Immature natural killer cell (primary cell): ENCODE measurements around the gene ZBTB7A. TPM values are rescaled to one million over a fixed set of nuclear protein-coding genes. Genes with fewer than 3 reads are reported as not detected.
A peak's percentile ranks its signal among the peaks of the same experiment; 100 is the strongest.

Source experiments
- DNase-seq, 3 donors: peaks; one replicate each; pipeline ENCODE4 v3.0.0; 2022; ENCODE audit warnings: mixed read lengths in 1 of 3
- H3K27ac Mint-ChIP-seq, 6 donors: one replicate each; pipeline ENCODE4 v1.8.0; 2020; ENCODE audit warnings: mixed read lengths in 6 of 6, mild to moderate bottlenecking in 5 of 6, inconsistent platforms in 4 of 6, moderate library complexity in 3 of 6
- H3K27me3 Mint-ChIP-seq, 3 donors: one replicate each; pipeline ENCODE4 v1.8.0; 2020 to 2021; ENCODE audit warnings: low read depth in 3 of 3, mild to moderate bottlenecking in 3 of 3, mixed read lengths in 3 of 3, moderate library complexity in 3 of 3, inconsistent platforms in 1 of 3
- H3K36me3 Mint-ChIP-seq, 3 donors: one replicate each; pipeline ENCODE4 v1.8.0; 2020; ENCODE audit warnings: mixed read lengths in 3 of 3, inconsistent platforms in 2 of 3, mild to moderate bottlenecking in 2 of 3
- H3K4me1 Mint-ChIP-seq, 2 donors: one replicate each; pipeline ENCODE4 v1.8.0; 2020; ENCODE audit warnings: inconsistent platforms in 2 of 2, mild to moderate bottlenecking in 2 of 2, mixed read lengths in 2 of 2, moderate library complexity in 1 of 2
- H3K4me3 Mint-ChIP-seq, 5 donors: one replicate each; pipeline ENCODE4 v1.8.0; 2020; ENCODE audit warnings: mild to moderate bottlenecking in 5 of 5, mixed read lengths in 5 of 5, inconsistent platforms in 3 of 5, moderate library complexity in 3 of 5
- H3K9me3 Mint-ChIP-seq, 6 donors: one replicate each; pipeline ENCODE4 v1.8.0; 2020; ENCODE audit warnings: mild to moderate bottlenecking in 6 of 6, mixed read lengths in 6 of 6, inconsistent platforms in 4 of 6, moderate library complexity in 3 of 6
- polyA plus RNA-seq, 3 donors: library from polyadenylated mRNA; unstranded; fragments of 300-500 nt; fragmentation: Illumina TruSeq; gene quantifications; one replicate each; pipeline ENCODE4 v1.2.3, GENCODE V29; 2021

ZBTB7A gene
- polyA plus RNA-seq, 3 donors from 2014 or later = 10.2 to 62.3 (median 29.0) TPM

GRCh38 chr19:4089400-4089908, 22.8 kb upstream of the ZBTB7A start:
- Mint-ChIP-seq H3K9me3 (no peaks in the 10 kb centered on the region), H3K4me1 (peaks cover 51 to 57% of the 10 kb centered on the region in 2 donors), H3K27ac (peak overlapping the region; percentile 92 to 98 (median 97)), H3K27me3 (peaks cover 19 to 24% (median 22%) of the 10 kb centered on the region in 3 donors), H3K4me3 (peak overlapping the region; percentile 77 to 85 (median 79)), H3K36me3 (peaks cover 0 to 4% (median 4%) of the 10 kb centered on the region in 3 donors)
- peak; percentile 82 to 87 (median 86) for DNase-seq

DNA sequence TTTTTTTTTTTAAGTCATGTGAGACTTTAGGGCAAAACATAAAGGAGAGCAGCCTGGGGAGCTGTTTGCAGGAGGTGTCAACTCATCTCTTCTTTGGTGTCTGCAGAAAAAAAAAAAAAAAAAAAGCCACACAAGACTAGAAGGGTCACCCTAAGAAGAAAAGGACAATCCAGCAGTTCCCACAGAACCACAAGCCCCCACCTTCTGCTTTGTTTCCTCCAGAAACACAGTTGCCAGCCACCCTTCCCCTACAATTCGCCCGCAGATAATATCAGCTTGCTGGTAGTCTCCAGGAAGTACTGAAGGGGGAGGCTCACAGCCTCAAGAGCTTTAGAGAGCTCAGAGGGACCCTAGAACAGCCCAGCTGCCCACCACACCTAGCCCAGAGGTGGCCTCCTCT, 22.3 kb upstream of the ZBTB7A start:
- peak overlapping the region; percentile 77 to 85 (median 79) for H3K4me3 Mint-ChIP-seq
- peak; percentile 87 to 90 (median 88) for DNase-seq
- H3K27ac Mint-ChIP-seq = peak overlapping the region; percentile 92 to 98 (median 97)
- H3K9me3 Mint-ChIP-seq = no peaks in the 10 kb centered on the region
- peaks cover 21 to 24% (median 24%) of the 10 kb centered on the region in 3 donors for H3K27me3 Mint-ChIP-seq
- peaks cover 55 to 60% of the 10 kb centered on the region in 2 donors for H3K4me1 Mint-ChIP-seq
- H3K36me3 Mint-ChIP-seq = peaks cover 0 to 4% (median 4%) of the 10 kb centered on the region in 3 donors

DNA sequence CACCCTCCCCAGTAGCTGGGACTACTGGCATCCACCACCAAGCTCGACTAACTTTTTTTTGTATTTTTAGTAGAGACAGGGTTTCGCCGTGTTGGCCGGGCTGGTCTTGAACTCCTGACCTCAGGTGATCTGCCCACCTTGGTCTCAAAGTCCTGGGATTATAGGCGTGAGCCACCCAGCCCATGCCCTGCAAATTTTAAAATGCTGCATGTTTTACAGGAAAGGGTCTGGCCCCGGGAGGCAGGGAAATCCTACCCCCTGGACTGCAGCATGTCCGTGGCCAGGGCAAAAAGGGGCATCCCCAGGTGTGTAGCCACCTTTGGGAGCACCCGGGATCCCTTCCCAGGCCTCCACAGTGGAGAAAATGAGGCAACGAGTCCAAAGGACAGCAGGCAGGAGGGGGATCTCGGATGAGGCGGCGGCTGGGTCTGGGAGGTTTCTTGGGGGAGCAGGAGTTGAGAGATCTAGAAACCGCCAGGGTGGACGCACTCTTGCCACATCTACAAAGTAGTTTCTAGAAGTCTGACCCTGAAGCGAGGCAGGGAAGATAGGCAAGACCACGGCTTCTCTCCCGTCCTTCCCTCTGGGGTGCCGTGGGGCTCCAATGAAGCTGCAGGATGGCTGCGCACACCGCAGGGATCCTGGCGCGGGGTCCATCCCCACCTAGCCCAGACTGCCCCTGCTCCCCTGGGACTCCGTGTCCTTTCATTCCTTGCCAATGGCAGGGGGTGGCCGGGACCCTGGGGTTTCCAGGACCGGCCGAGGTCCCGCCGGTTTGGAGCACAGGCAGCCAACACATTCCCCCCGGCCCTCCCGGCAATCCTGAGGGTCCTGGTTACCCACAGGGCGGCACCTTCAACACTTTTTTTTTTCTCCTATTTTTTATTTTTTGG, 21.3 kb upstream of the ZBTB7A start:
- Mint-ChIP-seq H3K4me1 (peaks cover 61 to 63% of the 10 kb centered on the region in 2 donors), H3K36me3 (no peaks in the 10 kb centered on the region), H3K9me3 (no peaks in the 10 kb centered on the region), H3K4me3 (peak overlapping the region; percentile 77 to 85 (median 79)), H3K27ac (peak overlapping the region; percentile 92 to 98 (median 97)), H3K27me3 (peaks cover 21 to 24% (median 21%) of the 10 kb centered on the region in 3 donors)
- DNase-seq = no peak

- H3K4me1 Mint-ChIP-seq = peaks cover 61 to 66% of the 10 kb centered on the region in 2 donors
- no peaks in the 10 kb centered on the region for H3K9me3 Mint-ChIP-seq
These were observed 19.7 kb upstream of the ZBTB7A start for GRCh38 chr19:4086411-4086867.

GRCh38 chr19:4084547-4084877, 17.8 kb upstream of the ZBTB7A start:
- DNase-seq = no peak
- Mint-ChIP-seq H3K4me1 (peaks cover 55 to 61% of the 10 kb centered on the region in 2 donors), H3K9me3 (no peaks in the 10 kb centered on the region), H3K36me3 (no peaks in the 10 kb centered on the region), H3K4me3 (peak overlapping the region; percentile 73 to 87 (median 79)), H3K27ac (peak overlapping the region; percentile 75 to 96 (median 90)), H3K27me3 (peaks cover 17 to 21% (median 18%) of the 10 kb centered on the region in 3 donors)

More at GRCh38 chr19:4086411-4086867, 19.7 kb upstream of the ZBTB7A start:
- Mint-ChIP-seq H3K27ac (peak overlapping the region; percentile 79 to 95 (median 88)), H3K4me3 (peak overlapping the region; percentile 55 to 82 (median 75)), H3K36me3 (no peaks in the 10 kb centered on the region), H3K27me3 (peaks cover 19 to 24% (median 19%) of the 10 kb centered on the region in 3 donors)
- no peak for DNase-seq

- Mint-ChIP-seq H3K9me3 (no peaks in the 10 kb centered on the region), H3K27me3 (peaks cover 11 to 15% (median 12%) of the 10 kb centered on the region in 3 donors), H3K36me3 (no peaks in the 10 kb centered on the region), H3K27ac (peak overlapping the region; percentile 75 to 96 (median 90)), H3K4me3 (peak overlapping the region; percentile 73 to 87 (median 79)), H3K4me1 (peaks cover 51 to 59% of the 10 kb centered on the region in 2 donors)
- DNase-seq = peak; percentile 61 to 70 (median 66)
These were observed 17.2 kb upstream of the ZBTB7A start for GRCh38 chr19:4083677-4084546.

- no peak overlapping the region for H3K27ac Mint-ChIP-seq
- H3K27me3 Mint-ChIP-seq = peaks cover 4 to 7% (median 6%) of the 10 kb centered on the region in 3 donors
- no peak for DNase-seq
- no peaks in the 10 kb centered on the region for H3K36me3 Mint-ChIP-seq
- peak overlapping the region in 1 of 5 donors; percentile 18 for H3K4me3 Mint-ChIP-seq
- H3K4me1 Mint-ChIP-seq = peaks cover 47 to 54% of the 10 kb centered on the region in 2 donors
- H3K9me3 Mint-ChIP-seq = no peaks in the 10 kb centered on the region
These were observed 15.5 kb upstream of the ZBTB7A start for GRCh38 chr19:4082172-4082571.

- H3K4me1 Mint-ChIP-seq = peaks cover 42 to 51% of the 10 kb centered on the region in 2 donors
- H3K4me3 Mint-ChIP-seq = no peak overlapping the region
- peaks cover 4 to 7% (median 4%) of the 10 kb centered on the region in 3 donors for H3K27me3 Mint-ChIP-seq
- H3K36me3 Mint-ChIP-seq = no peaks in the 10 kb centered on the region
- no peaks in the 10 kb centered on the region for H3K9me3 Mint-ChIP-seq
- no peak for DNase-seq
- H3K27ac Mint-ChIP-seq = no peak overlapping the region
These were observed 14.9 kb upstream of the ZBTB7A start for GRCh38 chr19:4081441-4082129.

- Mint-ChIP-seq H3K27me3 (peaks cover 4 to 7% (median 4%) of the 10 kb centered on the region in 3 donors), H3K4me3 (no peak overlapping the region), H3K9me3 (no peaks in the 10 kb centered on the region), H3K27ac (peak overlapping the region in 2 of 6 donors; percentile 39 to 46), H3K36me3 (no peaks in the 10 kb centered on the region), H3K4me1 (peaks cover 35 to 44% of the 10 kb centered on the region in 2 donors)
- DNase-seq = no peak
These were observed 13.8 kb upstream of the ZBTB7A start for GRCh38 chr19:4080473-4080872.

DNA sequence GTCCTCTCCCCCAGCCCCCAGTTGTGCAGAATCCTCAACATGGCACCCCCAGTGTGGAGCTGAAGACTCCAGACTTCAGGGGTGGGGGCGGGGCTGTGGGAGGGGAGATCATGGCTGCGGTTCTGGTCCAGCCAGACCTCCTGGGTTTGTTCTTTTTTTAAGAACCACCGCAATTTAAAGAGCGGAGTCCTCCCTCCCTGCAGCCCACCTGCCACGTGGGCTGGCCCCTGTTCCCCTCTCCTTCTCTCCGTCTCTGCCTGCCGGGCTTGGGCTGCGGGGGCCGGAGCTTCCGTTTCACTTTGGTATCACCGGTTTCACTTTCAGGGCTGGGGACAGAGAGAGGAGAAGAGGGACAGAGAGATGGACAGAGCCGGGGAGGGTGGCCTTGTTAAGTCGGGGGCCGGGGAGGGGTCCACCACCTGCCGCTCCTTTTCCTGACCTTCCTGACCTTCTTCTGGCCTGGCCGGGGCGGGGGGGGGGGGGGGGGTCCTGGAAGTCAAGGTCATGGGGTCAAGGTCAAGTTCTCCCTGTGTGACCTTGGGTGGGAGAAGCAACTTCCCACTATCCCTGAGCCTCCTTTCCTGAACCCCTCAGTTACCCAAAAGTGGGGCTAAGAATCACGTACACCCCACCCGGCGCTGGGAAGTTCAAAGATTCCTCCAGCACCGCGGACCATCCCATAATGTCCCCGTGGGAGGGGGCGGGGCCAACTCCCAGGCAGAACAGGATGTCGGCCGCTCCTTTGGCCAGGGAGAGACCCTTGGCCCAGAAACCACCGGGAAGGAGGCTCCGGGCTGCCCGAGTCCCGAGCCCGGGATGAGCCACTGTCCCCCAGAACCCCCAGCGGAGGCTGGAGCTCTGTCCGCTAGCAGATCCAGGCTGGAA, 11.3 kb upstream of the ZBTB7A start:
- Mint-ChIP-seq H3K27me3 (peaks cover 2 to 7% (median 4%) of the 10 kb centered on the region in 3 donors), H3K4me3 (peak overlapping the region; percentile 85 to 94 (median 91)), H3K36me3 (no peaks in the 10 kb centered on the region), H3K27ac (peak overlapping the region; percentile 80 to 94 (median 93)), H3K9me3 (no peaks in the 10 kb centered on the region), H3K4me1 (peaks cover 23 to 34% of the 10 kb centered on the region in 2 donors)
- DNase-seq = peak; percentile 59 to 61 (median 61)

DNA sequence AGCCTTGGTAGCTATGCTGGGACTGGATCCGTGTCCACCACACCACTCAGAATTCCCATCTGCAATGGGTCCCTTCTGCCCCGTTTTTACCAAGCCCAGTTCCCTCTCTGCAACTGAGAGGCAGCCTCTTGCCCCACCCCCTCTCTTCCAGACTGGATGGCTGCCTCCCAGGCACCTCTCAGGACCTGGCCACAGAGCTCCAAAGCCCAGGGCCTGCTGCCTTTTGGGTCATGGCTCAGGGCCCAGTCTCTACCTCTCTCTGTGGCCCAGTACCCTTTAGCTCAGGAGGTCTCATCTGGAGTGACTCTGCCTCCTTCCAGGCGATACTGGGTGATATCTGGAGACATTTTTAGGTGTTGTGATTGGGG, 10.3 kb upstream of the ZBTB7A start:
- no peak for DNase-seq
- Mint-ChIP-seq H3K27me3 (peaks cover 2 to 7% (median 4%) of the 10 kb centered on the region in 3 donors), H3K27ac (peak overlapping the region in 4 of 6 donors; percentile 45 to 93 (median 54)), H3K36me3 (no peaks in the 10 kb centered on the region), H3K4me3 (peak overlapping the region in 4 of 5 donors; percentile 17 to 91 (median 42)), H3K4me1 (peaks cover 23 to 33% of the 10 kb centered on the region in 2 donors), H3K9me3 (no peaks in the 10 kb centered on the region)

DNA sequence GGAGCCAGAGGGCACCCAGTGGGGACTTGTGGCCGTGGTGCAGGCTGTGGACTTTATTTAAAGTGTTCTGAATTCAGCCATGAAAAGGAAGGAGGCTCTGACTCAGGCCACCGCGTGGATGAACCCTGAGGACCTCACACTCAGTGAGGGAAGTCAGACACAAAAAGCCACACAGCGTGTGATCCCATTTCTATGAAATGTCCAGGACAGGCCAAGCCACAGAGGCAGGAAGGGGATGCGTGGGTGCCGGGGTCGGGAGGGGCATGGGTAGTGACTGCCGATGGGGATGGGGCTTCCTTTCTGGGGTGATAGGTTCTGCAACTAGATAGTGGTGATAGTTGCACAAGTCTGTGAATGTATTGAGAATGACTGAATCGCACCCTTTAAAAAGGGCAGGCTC, 8.7 kb upstream of the ZBTB7A start:
- H3K9me3 Mint-ChIP-seq = no peaks in the 10 kb centered on the region
- H3K36me3 Mint-ChIP-seq = no peaks in the 10 kb centered on the region
- H3K27me3 Mint-ChIP-seq = peaks cover 4 to 7% (median 5%) of the 10 kb centered on the region in 3 donors
- H3K4me1 Mint-ChIP-seq = peaks cover 23 to 29% of the 10 kb centered on the region in 2 donors
- DNase-seq = no peak
- peak overlapping the region; percentile 59 to 88 (median 80) for H3K27ac Mint-ChIP-seq
- H3K4me3 Mint-ChIP-seq = peak overlapping the region; percentile 21 to 77 (median 45)
